Skeletal muscle satellite cell (primary cell): ENCODE results near the gene HES4. TPM values are rescaled to one million over a fixed set of nuclear protein-coding genes. Genes with fewer than 3 reads are reported as not detected.

Experiments
- H3K27me3 ChIP-seq: 2 replicates; pipeline ENCODE4 v1.7.0; 2013; ENCODE audit warnings: low read length; ENCODE audit not compliant: control insufficient read depth, insufficient read depth
- H3K36me3 ChIP-seq: 2 replicates; pipeline ENCODE4 v1.7.0; 2013; ENCODE audit warnings: mild to moderate bottlenecking, control low read depth, low read length; ENCODE audit not compliant: insufficient read depth
- H3K4me1 ChIP-seq: 2 replicates; pipeline ENCODE4 v1.7.0; 2013; ENCODE audit warnings: low read length; ENCODE audit not compliant: control insufficient read depth, insufficient read depth
- H3K4me2 ChIP-seq: 2 replicates; pipeline ENCODE4 v1.7.0; 2013; ENCODE audit warnings: mild to moderate bottlenecking, low read length
- H3K4me3 ChIP-seq: 2 replicates; pipeline ENCODE4 v1.7.0; 2013; ENCODE audit warnings: low read length
- H3K9ac ChIP-seq: 2 replicates; pipeline ENCODE4 v1.7.0; 2013; ENCODE audit warnings: mild to moderate bottlenecking, low read depth, low read length, moderate library complexity
- H3K9me3 ChIP-seq: replicated peaks from 2 replicates; pipeline ENCODE4 v1.7.0; 2013; ENCODE audit warnings: mild to moderate bottlenecking, control low read depth, low read length
- small RNA-seq: library from RNA; depleted of rRNA; stranded (forward); fragments of <200 nt; gene quantifications from one replicate; pipeline ENCODE3, GENCODE V24; 2012

HES4 gene

DNA sequence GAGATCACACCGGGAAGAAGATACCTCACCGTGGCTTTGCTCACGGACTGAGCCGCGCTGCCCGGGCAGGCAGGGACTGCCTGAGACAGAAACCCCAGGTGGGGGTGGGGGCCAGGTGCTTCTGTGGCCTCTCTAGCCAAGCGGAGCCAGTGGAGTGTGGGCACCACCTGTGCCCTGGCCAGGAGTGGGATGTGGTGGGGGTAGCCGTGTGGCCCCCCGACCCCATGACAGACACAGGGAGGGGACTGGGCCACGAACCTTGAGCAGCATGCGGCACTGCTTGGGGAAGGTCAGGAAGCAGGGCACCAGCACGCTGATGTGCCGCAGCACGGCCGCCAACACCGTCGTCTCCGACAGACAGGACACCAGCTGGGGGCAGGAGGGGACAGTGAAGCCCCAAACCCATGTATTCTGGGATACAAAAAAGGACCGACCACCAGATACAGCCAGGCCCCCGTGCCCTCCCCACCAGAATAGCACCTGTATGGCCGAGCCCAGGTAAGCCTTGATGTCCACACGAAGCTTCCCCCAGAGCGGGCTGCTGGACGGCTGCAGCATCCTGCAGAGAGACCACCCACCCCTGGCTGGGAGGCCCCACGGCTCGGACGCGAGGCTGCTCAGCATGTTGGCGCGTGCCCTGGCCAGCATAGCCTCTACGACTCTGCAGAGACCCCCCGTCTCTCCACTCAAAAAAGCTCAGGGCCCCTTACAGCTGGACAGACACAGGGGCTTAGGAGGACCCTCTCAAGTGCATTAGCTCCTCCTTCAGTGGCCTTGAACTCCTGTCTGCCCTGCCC lies 46.2 kb downstream of the HES4 start:
- H3K27me3 ChIP-seq, result no peaks in the 10 kb centered on the region
- no peak overlapping the region for H3K4me2 ChIP-seq
- peaks cover 5% of the 10 kb centered on the region for H3K4me1 ChIP-seq
- no peak overlapping the region for H3K4me3 ChIP-seq
- no peaks in the 10 kb centered on the region for H3K9me3 ChIP-seq
- peaks cover 72% of the 10 kb centered on the region for H3K36me3 ChIP-seq
- no peak overlapping the region for H3K9ac ChIP-seq

- no peaks in the 10 kb centered on the region for H3K27me3 ChIP-seq
- H3K36me3 ChIP-seq, result peaks cover 82% of the 10 kb centered on the region
- peaks cover 2% of the 10 kb centered on the region for H3K4me1 ChIP-seq
- no peak overlapping the region for H3K4me3 ChIP-seq
- no peak overlapping the region for H3K4me2 ChIP-seq
- H3K9me3 ChIP-seq, result no peaks in the 10 kb centered on the region
- no peak overlapping the region for H3K9ac ChIP-seq
These were observed 47.3 kb downstream of the HES4 start for GRCh38 chr1:952603-953002.

- Histone ChIP-seq H3K27me3 (no peaks in the 10 kb centered on the region), H3K36me3 (peaks cover 86% of the 10 kb centered on the region), H3K4me3 (no peak overlapping the region), H3K4me1 (no peaks in the 10 kb centered on the region), H3K9ac (no peak overlapping the region), H3K4me2 (no peak overlapping the region), H3K9me3 (no peaks in the 10 kb centered on the region)
These were observed 47.7 kb downstream of the HES4 start for GRCh38 chr1:952201-952600.

DNA sequence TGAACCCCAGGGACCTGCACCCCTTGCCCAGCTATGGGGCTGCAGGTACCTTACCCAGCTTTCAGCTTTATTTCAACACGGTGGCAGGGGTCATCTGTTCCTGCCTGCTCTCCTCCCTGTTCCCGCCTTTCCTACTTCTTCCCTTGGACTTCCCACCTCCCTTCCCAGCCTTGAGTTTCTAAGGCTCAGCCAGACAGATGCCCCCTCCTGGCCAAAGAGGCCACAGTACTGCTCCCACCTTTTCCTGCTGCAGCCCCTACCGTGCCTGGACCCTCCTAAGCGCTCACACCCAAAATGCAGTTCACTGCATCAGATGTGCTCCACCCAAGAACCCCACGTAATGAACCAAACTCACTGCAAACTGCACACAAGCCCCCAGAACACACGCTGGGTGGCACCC lies 48.5 kb downstream of the HES4 start:
- H3K4me3 ChIP-seq, result no peak overlapping the region
- no peaks in the 10 kb centered on the region for H3K9me3 ChIP-seq
- H3K4me2 ChIP-seq, result no peak overlapping the region
- no peaks in the 10 kb centered on the region for H3K4me1 ChIP-seq
- peaks cover 88% of the 10 kb centered on the region for H3K36me3 ChIP-seq
- H3K9ac ChIP-seq, result no peak overlapping the region
- no peaks in the 10 kb centered on the region for H3K27me3 ChIP-seq

DNA sequence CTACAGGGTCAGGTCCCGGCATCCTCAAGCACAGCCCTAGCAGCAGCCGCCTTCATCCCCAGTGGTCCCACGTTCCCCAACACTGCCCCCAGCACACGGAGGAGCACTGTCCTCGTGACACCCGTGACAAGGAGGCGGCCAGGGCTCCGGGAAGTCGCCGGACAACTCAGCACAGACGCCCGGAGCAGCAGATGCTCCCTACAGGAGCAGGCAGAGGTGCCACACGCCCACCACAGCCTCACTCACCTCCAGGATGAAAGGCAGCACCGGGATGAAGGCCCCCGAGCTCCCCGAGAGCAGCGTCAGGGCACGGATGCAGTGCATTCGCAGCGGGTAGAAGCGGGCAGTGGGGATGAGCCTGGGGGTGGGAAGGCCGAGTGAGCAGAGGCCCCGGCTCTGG lies 49.0 kb downstream of the HES4 start:
- Histone ChIP-seq H3K4me3 (no peak overlapping the region), H3K36me3 (peaks cover 88% of the 10 kb centered on the region), H3K9ac (no peak overlapping the region), H3K4me2 (no peak overlapping the region), H3K4me1 (no peaks in the 10 kb centered on the region), H3K27me3 (no peaks in the 10 kb centered on the region), H3K9me3 (no peaks in the 10 kb centered on the region)

DNA sequence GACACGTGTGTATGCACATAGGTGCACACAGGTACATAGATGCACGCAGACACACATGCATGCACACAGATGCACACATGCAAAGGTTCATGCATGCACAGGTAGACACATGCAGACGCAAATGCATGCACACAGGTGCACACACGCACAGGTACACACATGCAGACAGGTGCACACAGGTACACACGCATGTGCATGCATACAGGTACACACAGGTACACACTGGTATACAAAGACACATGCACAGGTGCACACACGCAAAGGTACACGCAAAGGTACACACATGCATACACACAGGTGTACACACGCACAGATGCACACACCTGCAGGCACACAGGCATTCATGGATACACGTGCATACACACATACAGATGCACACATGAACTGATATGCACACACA lies 49.6 kb downstream of the HES4 start:
- peaks cover 85% of the 10 kb centered on the region for H3K36me3 ChIP-seq
- no peaks in the 10 kb centered on the region for H3K9me3 ChIP-seq
- no peak overlapping the region for H3K4me3 ChIP-seq
- H3K4me1 ChIP-seq, result peaks cover under 1% of the 10 kb centered on the region
- no peaks in the 10 kb centered on the region for H3K27me3 ChIP-seq
- no peak overlapping the region for H3K4me2 ChIP-seq
- no peak overlapping the region for H3K9ac ChIP-seq

Small RNAs within 50 kb of the gene (small RNA-seq; reads per million reads assigned to genes)
- gene AL645608.3, result not detected
